Suprapubic skin (tissue), 4 donors: Measurements from ENCODE around the gene RNASEH1. TPM values are rescaled to one million over a fixed set of nuclear protein-coding genes. Genes with fewer than 3 reads are reported as not detected.

ENCODE experiments used
- DNase-seq, 2 donors: peaks; one replicate each; pipeline ENCODE4 v3.0.0-alpha.2; 2019; ENCODE audit warnings: low spot score in 2 of 2
- H3K27ac ChIP-seq: fragments of 200-600 bp; sonication (generic); one replicate; pipeline ENCODE4 v1.5.1; 2019
- H3K27me3 ChIP-seq: fragments of 200-600 bp; sonication (generic); one replicate; pipeline ENCODE4 v1.5.1; 2019
- H3K36me3 ChIP-seq: fragments of 200-600 bp; sonication (generic); one replicate; pipeline ENCODE4 v1.5.1; 2019
- H3K4me1 ChIP-seq: fragments of 200-600 bp; sonication (generic); one replicate; pipeline ENCODE4 v1.5.1; 2019
- H3K4me3 ChIP-seq: fragments of 200-600 bp; sonication (generic); one replicate; pipeline ENCODE4 v1.5.1; 2019; ENCODE audit warnings: mild to moderate bottlenecking
- H3K9me3 ChIP-seq: fragments of 200-600 bp; sonication (generic); one replicate; pipeline ENCODE4 v1.5.1; 2019
- CTCF ChIP-seq, 2 donors: fragments of 200-600 bp in 1 of 2; fragments of 450-650 bp in 1 of 2; sonication (generic) in 1 of 2; IDR thresholded peaks; one replicate each; pipeline ENCODE4 v1.5.1; 2016 to 2019; ENCODE audit warnings: antibody characterized with exemption in 2 of 2, mild to moderate bottlenecking in 1 of 2, moderate library complexity in 1 of 2
- EP300 ChIP-seq: sonication (generic); formaldehyde crosslinking; IDR thresholded peaks from one replicate; pipeline ENCODE4 v1.6.1; 2017; ENCODE audit warnings: antibody characterized with exemption
- POLR2A ChIP-seq, 2 donors: fragments of 450-650 bp; IDR thresholded peaks; one replicate each; pipeline ENCODE4 v1.6.1; 2017; ENCODE audit warnings: antibody characterized with exemption in 2 of 2, mild to moderate bottlenecking in 2 of 2, moderate library complexity in 2 of 2
- POLR2AphosphoS5 ChIP-seq, 3 donors: sonication (generic); formaldehyde crosslinking; IDR thresholded peaks; one replicate each; pipeline ENCODE4 v1.6.1; 2017; ENCODE audit warnings: antibody characterized with exemption in 3 of 3
- WGBS: methylation state at CpG from one replicate; pipeline ENCODE4 v1.1.5; 2018; 5-methylcytosine and 5-hydroxymethylcytosine counted together
- total RNA-seq, 4 donors: library from RNA; depleted of rRNA; stranded (reverse); fragments of >200 nt; gene quantifications; one replicate each; pipeline ENCODE4 v1.1.0, GENCODE V29; 2016

The RNASEH1 gene
- total RNA-seq, 4 donors from 2014 or later: 9.8 to 18.1 (median 15.4) TPM

DNA sequence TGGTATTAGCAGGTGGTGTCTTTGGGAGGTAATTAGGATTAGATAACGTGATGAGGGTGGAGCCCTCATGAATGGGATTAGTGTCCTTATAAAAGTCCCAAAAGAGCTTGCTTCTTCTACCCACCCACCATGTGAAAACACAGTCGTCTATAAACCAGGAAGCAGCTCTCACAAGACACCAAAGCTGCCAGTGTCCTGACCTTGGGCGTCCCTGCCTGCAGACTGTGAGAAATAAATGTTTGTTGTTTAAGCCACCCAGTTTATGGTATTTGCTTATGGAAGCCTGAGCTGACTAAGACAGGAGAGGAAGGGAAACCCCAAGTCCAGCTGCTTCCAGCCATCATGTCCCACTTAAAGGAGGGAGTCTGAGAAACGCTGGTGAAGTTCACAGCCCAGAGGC is 52.4 kb downstream of the RNASEH1 start:
- TF ChIP-seq POLR2AphosphoS5 (IDR thresholded peaks at IDR 0.05) (no peak), CTCF (IDR thresholded peaks at IDR 0.05) (no peak), EP300 (no peak), POLR2A (IDR thresholded peaks at IDR 0.05) (no peak)
- no peak for DNase-seq
- no peak overlapping the region for H3K27ac ChIP-seq
- H3K36me3 ChIP-seq: peaks cover 42% of the 10 kb centered on the region
- H3K9me3 ChIP-seq: no peaks in the 10 kb centered on the region
- 68% methylated on average over 4 of the region's 4 CpGs for WGBS
- no peaks in the 10 kb centered on the region for H3K4me1 ChIP-seq
- no peak overlapping the region for H3K4me3 ChIP-seq
- no peaks in the 10 kb centered on the region for H3K27me3 ChIP-seq

GRCh38 chr2:3504741-3505140 is 53.4 kb downstream of the RNASEH1 start:
- H3K4me1 ChIP-seq: no peaks in the 10 kb centered on the region
- TF ChIP-seq EP300: no peak
- TF ChIP-seq CTCF (IDR thresholded peaks at IDR 0.05): no peak

GRCh38 chr2:3503483-3503882 is 54.6 kb downstream of the RNASEH1 start:
- TF ChIP-seq EP300 (no peak), POLR2A (IDR thresholded peaks at IDR 0.05) (no peak), POLR2AphosphoS5 (IDR thresholded peaks at IDR 0.05) (no peak), CTCF (IDR thresholded peaks at IDR 0.05) (no peak)
- H3K4me3 ChIP-seq: no peak overlapping the region
- H3K36me3 ChIP-seq: peaks cover 54% of the 10 kb centered on the region
- no peaks in the 10 kb centered on the region for H3K9me3 ChIP-seq
- no peak for DNase-seq
- 94% methylated on average over 13 of the region's 13 CpGs for WGBS
- no peaks in the 10 kb centered on the region for H3K4me1 ChIP-seq
- H3K27ac ChIP-seq: no peak overlapping the region
- no peaks in the 10 kb centered on the region for H3K27me3 ChIP-seq

More at GRCh38 chr2:3504741-3505140, 53.4 kb downstream of the RNASEH1 start:
- no peak overlapping the region for H3K27ac ChIP-seq
- peaks cover 46% of the 10 kb centered on the region for H3K36me3 ChIP-seq
- no peaks in the 10 kb centered on the region for H3K9me3 ChIP-seq
- no peak overlapping the region for H3K4me3 ChIP-seq
- H3K27me3 ChIP-seq: no peaks in the 10 kb centered on the region
- DNase-seq: no peak
- WGBS: 95% methylated on average over 5 of the region's 5 CpGs

GRCh38 chr2:3503046-3503445 is 55.1 kb downstream of the RNASEH1 start:
- no peak overlapping the region for H3K4me3 ChIP-seq
- H3K9me3 ChIP-seq: no peaks in the 10 kb centered on the region
- TF ChIP-seq EP300: no peak
- TF ChIP-seq CTCF (IDR thresholded peaks at IDR 0.05): no peak
- TF ChIP-seq POLR2AphosphoS5 (IDR thresholded peaks at IDR 0.05): no peak

DNA sequence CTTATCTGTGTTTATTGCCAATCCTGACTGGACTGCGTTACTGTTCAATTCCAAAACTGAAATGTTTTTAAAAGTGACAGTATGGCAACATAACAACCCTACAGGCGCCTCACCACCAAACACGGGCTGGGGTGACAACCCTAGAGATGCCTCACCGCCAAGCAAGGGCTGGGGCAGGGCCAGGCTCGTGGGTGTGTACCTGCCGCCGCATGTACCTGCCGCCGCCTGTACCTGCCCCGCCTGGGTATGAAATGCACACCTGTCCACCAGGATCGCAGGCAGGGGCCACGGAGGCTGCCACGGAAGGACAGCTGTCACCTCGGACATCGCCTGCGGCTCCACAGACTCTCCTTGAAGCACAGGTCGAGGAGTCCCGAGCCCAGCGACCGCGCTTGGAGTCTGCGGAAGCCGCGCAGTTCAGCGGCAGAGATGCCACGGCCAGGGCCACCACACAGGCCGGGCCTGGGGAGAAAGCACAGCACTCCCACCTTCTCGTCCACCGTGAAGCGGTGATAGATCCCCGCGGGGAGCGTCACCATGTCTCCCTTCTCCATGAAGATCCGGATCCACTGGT is 57.7 kb downstream of the RNASEH1 start:
- no peak for TF ChIP-seq CTCF (IDR thresholded peaks at IDR 0.05)
- peaks cover 79% of the 10 kb centered on the region for H3K36me3 ChIP-seq
- no peaks in the 10 kb centered on the region for H3K4me1 ChIP-seq
- no peak overlapping the region for H3K4me3 ChIP-seq
- H3K27me3 ChIP-seq: no peaks in the 10 kb centered on the region
- 89% methylated on average over 27 of the region's 34 CpGs for WGBS
- H3K9me3 ChIP-seq: no peaks in the 10 kb centered on the region
- H3K27ac ChIP-seq: no peak overlapping the region
- DNase-seq: peak; percentile 45 to 74

More at GRCh38 chr2:3503046-3503445, 55.1 kb downstream of the RNASEH1 start:
- 90% methylated on average over 14 of the region's 14 CpGs for WGBS
- DNase-seq: no peak
- Histone ChIP-seq H3K27ac (no peak overlapping the region), H3K36me3 (peaks cover 57% of the 10 kb centered on the region), H3K27me3 (no peaks in the 10 kb centered on the region), H3K4me1 (no peaks in the 10 kb centered on the region)
